ENCODE data around the gene CLHC1. TPM values are rescaled to one million over a fixed set of nuclear protein-coding genes. Genes with fewer than 3 reads are reported as not detected.

CLHC1 gene
- total and polyA plus RNA-seq, 2 of the 8 experiments (the other 6 are each of a cell fraction or from before 2014, with no cell fraction given): 2.6 to 10.8 TPM

- no peak overlapping the region for H2BK5ac ChIP-seq (ENCODE audit: low read depth, low read length)
- no peak overlapping the region for H2BK20ac ChIP-seq (ENCODE audit: low read length)
- FAIRE-seq: no peak
- H3K27me3 ChIP-seq (replicated peaks in 1 of 4; ENCODE audit: control insufficient read depth in 3 of 4, extremely low read depth in 1 of 4, insufficient read depth in 3 of 4, low read length in 3 of 4): no peaks in the 10 kb centered on the region
- H3K9ac ChIP-seq (replicated peaks in 1 of 4; ENCODE audit: extremely low read depth in 1 of 4, low read depth in 3 of 4, low read length in 3 of 4): peak overlapping the region; percentile 51 to 95 (median 92); a peak in 6 of 7 replicates
- H2BK12ac ChIP-seq (ENCODE audit: low read depth, low read length): no peak overlapping the region
- H3K23me2 ChIP-seq (ENCODE audit: low read depth, low read length): peaks cover 6% of the 10 kb centered on the region
- H3K27ac ChIP-seq (ENCODE audit: low read depth, low read length): 0 out of 2 replicates have a peak overlapping the region, but pooled peaks have one; percentile 5
- peaks cover 20 to 49% (median 32%) of the 10 kb centered on the region in 4 experiments for H3K36me3 ChIP-seq (ENCODE audit: control insufficient read depth in 2 of 4, insufficient read depth in 4 of 4, low read length in 3 of 4)
- ChIA-PET POLR2A (ENCODE audit: partially characterized antibody) (interaction anchor here (0.8 kb wide), 1 partner anchor 187 kb away, joined by 3 read pairs; no protein-coding TSS in a partner anchor), CTCF (ENCODE audit: partially characterized antibody) (no interaction called here)
- H3K4me2 ChIP-seq (ENCODE audit: insufficient read depth in 1 of 2, low read depth in 2 of 2, low read length in 2 of 2): peak overlapping the region; percentile 72 to 74
- H3K4ac ChIP-seq (replicated peaks; ENCODE audit: insufficient read length, low read depth, low read length): no peak overlapping the region
- no peak overlapping the region for H2AK5ac ChIP-seq (ENCODE audit: low read depth, low read length)
- peak overlapping the region; percentile 94 to 99 (median 96) for H3K4me3 ChIP-seq (ENCODE audit: extremely low read depth in 1 of 4, insufficient read depth in 2 of 4, low read depth in 3 of 4, low read length in 4 of 4)
- H4K20me1 ChIP-seq (replicated peaks in 1 of 2; ENCODE audit: control insufficient read depth in 1 of 2, insufficient read depth in 2 of 2, low read length in 2 of 2): peaks cover 0 to 5% of the 10 kb centered on the region in 2 experiments
- H3K56ac ChIP-seq (replicated peaks; ENCODE audit: insufficient read length, low read depth, low read length): no peak overlapping the region
- H3K9me3 ChIP-seq (ENCODE audit: insufficient read depth in 2 of 2, low read depth in 1 of 2, low read length in 1 of 2): no peaks in the 10 kb centered on the region
- WGBS, 2 experiments (ENCODE audit: extremely low coverage in 1 of 2, insufficient coverage in 1 of 2, insufficient read length in 1 of 2, insufficient replicate concordance in 2 of 2, low coverage in 1 of 2, low lambda C conversion rate in 2 of 2, missing lambda C conversion rate in 1 of 2): 71% methylated on average over 7 of the region's 7 CpGs; no CpG with 5 or more reads in 1 of the 2 experiments
- no peak overlapping the region for H4K91ac ChIP-seq (replicated peaks; ENCODE audit: insufficient read length, low read length)
- peaks cover 0 to 5% (median 3%) of the 10 kb centered on the region in 4 experiments; a peak in 4 of 7 replicates for H3K4me1 ChIP-seq (replicated peaks in 1 of 4; ENCODE audit: control insufficient read depth in 3 of 4, insufficient read depth in 4 of 4, low read length in 3 of 4)
- H3K79me2 ChIP-seq (ENCODE audit: control insufficient read depth in 1 of 2, insufficient read depth in 2 of 2, low read length in 2 of 2): peaks cover 11 to 33% of the 10 kb centered on the region in 2 experiments
- no peak overlapping the region for H2BK15ac ChIP-seq (ENCODE audit: low read length)
- no peak overlapping the region for H2AFZ ChIP-seq (ENCODE audit: low read length)
- no peak overlapping the region for H2BK120ac ChIP-seq (replicated peaks; ENCODE audit: low read depth, low read length)
- DNase-seq (ENCODE audit: low read depth in 1 of 2, low spot score in 2 of 2): no peak
- no peak overlapping the region for H3K18ac ChIP-seq (ENCODE audit: extremely low read depth, low read length)
- H3K14ac ChIP-seq (ENCODE audit: insufficient read length): no peak overlapping the region
- H4K8ac ChIP-seq (ENCODE audit: extremely low read depth, insufficient read depth, low read length): no peak overlapping the region
- no peak overlapping the region for H3K23ac ChIP-seq (ENCODE audit: insufficient read length)
- peaks cover 8% of the 10 kb centered on the region for H3K79me1 ChIP-seq (ENCODE audit: low read depth, low read length)
- no peak overlapping the region for H4K5ac ChIP-seq (ENCODE audit: insufficient read length, low read depth, low read length)
- no peak for TF ChIP-seq KDM1A (IDR thresholded peaks at IDR 0.05; ENCODE audit: borderline replicate concordance, low read length)
- no peak for TF ChIP-seq EGR1 (IDR thresholded peaks at IDR 0.05; ENCODE audit: borderline replicate concordance, low read depth, low read length)
- no peak for TF ChIP-seq TEAD4 (IDR thresholded peaks at IDR 0.05; ENCODE audit: low read depth, low read length)
- no peak for TF ChIP-seq ZNF274 (IDR thresholded peaks at IDR 0.05; ENCODE audit: borderline replicate concordance, extremely low read depth, low read length)
- no peak for TF ChIP-seq SP4 (IDR thresholded peaks at IDR 0.05; ENCODE audit: low read length)
- TF ChIP-seq EZH2 (IDR thresholded peaks at IDR 0.05; ENCODE audit: low read depth, low read length, severe bottlenecking): no peak
- no peak for TF ChIP-seq RXRA (IDR thresholded peaks at IDR 0.05; ENCODE audit: insufficient read depth, low read depth, low read length)
- TF ChIP-seq SAP30 (IDR thresholded peaks at IDR 0.05; ENCODE audit: insufficient read depth, insufficient replicate concordance, low read length): no peak
- no peak for TF ChIP-seq ASH2L (IDR thresholded peaks at IDR 0.05; ENCODE audit: low read length)
- no peak for TF ChIP-seq CREB1 (IDR thresholded peaks at IDR 0.05)
- no peak for TF ChIP-seq BRCA1 (IDR thresholded peaks at IDR 0.05; ENCODE audit: low read depth, low read length)
- TF ChIP-seq TCF12 (IDR thresholded peaks at IDR 0.05; ENCODE audit: low read depth, low read length): no peak
- no peak for TF ChIP-seq JUN (IDR thresholded peaks at IDR 0.05; ENCODE audit: low read depth, low read length)
- TF ChIP-seq, protein P1, sequence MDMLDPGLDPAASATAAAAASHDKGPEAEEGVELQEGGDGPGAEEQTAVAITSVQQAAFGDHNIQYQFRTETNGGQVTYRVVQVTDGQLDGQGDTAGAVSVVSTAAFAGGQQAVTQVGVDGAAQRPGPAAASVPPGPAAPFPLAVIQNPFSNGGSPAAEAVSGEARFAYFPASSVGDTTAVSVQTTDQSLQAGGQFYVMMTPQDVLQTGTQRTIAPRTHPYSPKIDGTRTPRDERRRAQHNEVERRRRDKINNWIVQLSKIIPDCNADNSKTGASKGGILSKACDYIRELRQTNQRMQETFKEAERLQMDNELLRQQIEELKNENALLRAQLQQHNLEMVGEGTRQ (IDR thresholded peaks at IDR 0.05; ENCODE audit: low read length): no peak
Measured at GRCh38 chr2:55233658-55233940, 1.5 kb upstream of the CLHC1 start.
